ENCODE measurements around the gene ARAP2.

DNA sequence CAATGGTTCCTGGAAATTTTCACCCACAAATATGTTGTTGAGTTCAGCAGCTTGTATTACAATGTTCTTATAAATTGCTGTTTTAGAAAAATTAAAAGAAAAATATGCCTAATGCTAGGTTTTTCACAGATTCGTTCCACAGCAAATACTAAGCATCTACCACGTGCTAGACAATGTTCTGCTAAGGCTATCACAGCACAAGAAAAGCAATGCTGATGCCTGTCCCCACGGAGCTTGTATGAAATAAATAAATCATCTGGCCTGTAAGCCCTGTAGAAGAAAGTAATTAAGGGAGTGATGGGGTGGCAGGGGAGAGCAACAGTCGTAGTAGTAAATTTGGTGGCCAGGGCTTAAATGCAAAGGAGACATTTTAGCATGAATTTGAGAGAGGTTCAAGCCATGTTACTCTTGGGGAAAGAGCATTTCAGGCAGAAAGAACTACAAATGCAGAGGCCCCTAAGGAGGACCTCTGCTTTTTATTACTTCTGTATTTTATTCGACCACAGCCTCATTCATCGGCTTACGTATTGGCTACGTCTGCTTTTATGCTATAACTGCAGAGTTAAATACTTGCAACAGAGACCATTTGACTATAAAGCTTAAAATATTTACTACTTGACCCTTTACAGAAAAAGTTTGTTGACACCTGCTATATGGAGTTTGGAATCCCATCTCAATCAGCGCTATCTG is 36.3 kb downstream of the ARAP2 start:
- TF ChIP-seq CTCF (IDR thresholded peaks at IDR 0.05) (no peak), EP300 (IDR thresholded peaks at IDR 0.05) (no peak)

Data from gastroesophageal sphincter (tissue), 3 donors.